C4-2B (cell line): ENCODE results near the gene MICA.

Experiments used
- ZFX ChIP-seq: fragments of 450-650 bp; IDR thresholded peaks from 2 replicates; pipeline ENCODE4 v1.6.1; 2017
- TF ChIP-seq, protein P1 (sequence below): fragments of 450-650 bp; conservative IDR thresholded peaks from 2 replicates; pipeline ENCODE4 v1.5.1; 2017; ENCODE audit warnings: mild to moderate bottlenecking

- TF ChIP-seq, protein P1, sequence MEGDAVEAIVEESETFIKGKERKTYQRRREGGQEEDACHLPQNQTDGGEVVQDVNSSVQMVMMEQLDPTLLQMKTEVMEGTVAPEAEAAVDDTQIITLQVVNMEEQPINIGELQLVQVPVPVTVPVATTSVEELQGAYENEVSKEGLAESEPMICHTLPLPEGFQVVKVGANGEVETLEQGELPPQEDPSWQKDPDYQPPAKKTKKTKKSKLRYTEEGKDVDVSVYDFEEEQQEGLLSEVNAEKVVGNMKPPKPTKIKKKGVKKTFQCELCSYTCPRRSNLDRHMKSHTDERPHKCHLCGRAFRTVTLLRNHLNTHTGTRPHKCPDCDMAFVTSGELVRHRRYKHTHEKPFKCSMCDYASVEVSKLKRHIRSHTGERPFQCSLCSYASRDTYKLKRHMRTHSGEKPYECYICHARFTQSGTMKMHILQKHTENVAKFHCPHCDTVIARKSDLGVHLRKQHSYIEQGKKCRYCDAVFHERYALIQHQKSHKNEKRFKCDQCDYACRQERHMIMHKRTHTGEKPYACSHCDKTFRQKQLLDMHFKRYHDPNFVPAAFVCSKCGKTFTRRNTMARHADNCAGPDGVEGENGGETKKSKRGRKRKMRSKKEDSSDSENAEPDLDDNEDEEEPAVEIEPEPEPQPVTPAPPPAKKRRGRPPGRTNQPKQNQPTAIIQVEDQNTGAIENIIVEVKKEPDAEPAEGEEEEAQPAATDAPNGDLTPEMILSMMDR, result no peak
- no peak for TF ChIP-seq ZFX
Measured at GRCh38 chr6:31386977-31387376, 16.4 kb upstream of the MICA start.
